ENCODE data around the gene OCA2. TPM values are rescaled to one million over a fixed set of nuclear protein-coding genes. Genes with fewer than 3 reads are reported as not detected.

OCA2 gene
- total RNA-seq, 1 experiment from 2014 or later: 0.31 TPM

- H3K79me1 ChIP-seq (ENCODE audit: insufficient read depth, low read depth, low read length, poor library complexity, severe bottlenecking): no peaks in the 10 kb centered on the region
- no peaks in the 10 kb centered on the region for H3K4me1 ChIP-seq (ENCODE audit: insufficient read depth, low read length)
- H3K4me2 ChIP-seq (ENCODE audit: insufficient read depth, insufficient read length, low read length): no peak overlapping the region
- no peak overlapping the region for H2BK5ac ChIP-seq (ENCODE audit: insufficient read length, low read length)
- no peak for TF ChIP-seq CTCF (conservative IDR thresholded peaks at IDR 0.05)
- no peak overlapping the region for H4K91ac ChIP-seq (ENCODE audit: insufficient read length, low read depth, low read length)
- no peaks in the 10 kb centered on the region for H3K79me2 ChIP-seq (ENCODE audit: insufficient read depth, low read length)
- no peak overlapping the region for H2AK5ac ChIP-seq (ENCODE audit: insufficient read length, low read length)
- no peaks in the 10 kb centered on the region for H3K36me3 Mint-ChIP-seq (ENCODE audit: insufficient read depth in 1 of 3, low read depth in 3 of 3)
- H3K4me1 Mint-ChIP-seq: no peaks in the 10 kb centered on the region
- H3K4ac ChIP-seq (ENCODE audit: low read depth, low read length): no peak overlapping the region
- no peak overlapping the region for H3K23ac ChIP-seq (ENCODE audit: insufficient read length, low read depth, low read length)
- H4K20me1 ChIP-seq (ENCODE audit: control insufficient read depth, insufficient read depth, insufficient read length): no peaks in the 10 kb centered on the region
- no peak overlapping the region for H2BK20ac ChIP-seq (ENCODE audit: low read depth, low read length, poor library complexity, severe bottlenecking)
- H3K9me3 Mint-ChIP-seq: peaks cover 0 to 5% of the 10 kb centered on the region in 2 experiments; a peak in 2 of 5 replicates
- no peak overlapping the region for H3K18ac ChIP-seq (ENCODE audit: insufficient read length, low read depth, low read length)
- H2BK120ac ChIP-seq (ENCODE audit: low read depth, low read length, poor library complexity, severe bottlenecking): no peak overlapping the region
- H4K5ac ChIP-seq (ENCODE audit: insufficient read length, low read depth, low read length): no peak overlapping the region
- no peak overlapping the region for H3K9ac ChIP-seq (ENCODE audit: extremely low read depth, insufficient read length, low read length)
- no peaks in the 10 kb centered on the region for H3K27me3 ChIP-seq (ENCODE audit: insufficient read depth, low read length)
- no peak overlapping the region for H3K14ac ChIP-seq (ENCODE audit: insufficient read depth, low read length)
- no peak overlapping the region for H4K8ac ChIP-seq (replicated peaks; ENCODE audit: insufficient read length, low read depth, low read length)
- DNase-seq: no peak
- no peak overlapping the region for H3T11ph ChIP-seq (ENCODE audit: low read length)
- no peak overlapping the region for H2BK12ac ChIP-seq (ENCODE audit: insufficient read length, low read depth, low read length)
- WGBS (ENCODE audit: extremely low coverage, insufficient read length, low lambda C conversion rate): no CpG with 5 or more reads among the region's 24 CpGs
- H3K56ac ChIP-seq (ENCODE audit: insufficient read length, low read depth, low read length): no peak overlapping the region
- H2BK15ac ChIP-seq (ENCODE audit: low read depth, low read length): no peak overlapping the region
- no peaks in the 10 kb centered on the region; the same call in 1 of the 2 replicates for H3K27me3 Mint-ChIP-seq (ENCODE audit: low read depth)
- no peak overlapping the region for H3K27ac ChIP-seq (ENCODE audit: insufficient read length, low read depth, low read length)
- H3K27ac Mint-ChIP-seq: peak overlapping the region in 1 of 3 experiments; percentile 0; a peak in 2 of 7 replicates
- H3K9me3 ChIP-seq (ENCODE audit: control insufficient read depth, low read depth, low read length): no peaks in the 10 kb centered on the region
- no peaks in the 10 kb centered on the region for H3K23me2 ChIP-seq (ENCODE audit: insufficient read length, low read depth, low read length, poor library complexity, severe bottlenecking)
- H3K4me3 Mint-ChIP-seq: no peak overlapping the region
- H2AFZ ChIP-seq (ENCODE audit: low read length): no peak overlapping the region
Measured at GRCh38 chr15:28004143-28005003, 94.7 kb downstream of the OCA2 start.

All from H9 (cell line).